Hematopoietic multipotent progenitor cell treated with erythropoietin and hydrocortisone succinate and interleukin-3 and kit ligand, for 17 days (in vitro differentiated cells): ENCODE results near the gene GLB1L.

Experiments
- DNase-seq: peaks from one replicate; pipeline ENCODE4 v3.0.0-alpha.2; 2015; ENCODE audit warnings: low spot score

The GLB1L gene

GRCh38 chr2:219221957-219222518, 23.2 kb downstream of the GLB1L start:
- DNase-seq = no peak

- peak; percentile 43 for DNase-seq
These were observed 24.4 kb downstream of the GLB1L start for GRCh38 chr2:219220652-219221402.

GRCh38 chr2:219219784-219220532, 25.3 kb downstream of the GLB1L start:
- no peak for DNase-seq

GRCh38 chr2:219218732-219219701, 26.2 kb downstream of the GLB1L start, which contains the start of gene ABCB6:
TSS of gene ABCB6 (minus strand) at chr2:219218958. CDS start at chr2:219218673, 285 bp downstream.
- peak; percentile 96 for DNase-seq

- no peak for DNase-seq
These were observed 27.0 kb downstream of the GLB1L start for GRCh38 chr2:219218217-219218731.

- DNase-seq = peak; percentile 57
These were observed 28.7 kb downstream of the GLB1L start for GRCh38 chr2:219216535-219216915.

GRCh38 chr2:219215871-219216534, 29.2 kb downstream of the GLB1L start:
- peak; percentile 52 for DNase-seq

GRCh38 chr2:219214786-219215185, 30.5 kb downstream of the GLB1L start:
- no peak for DNase-seq

- DNase-seq = no peak
These were observed 31.1 kb downstream of the GLB1L start for GRCh38 chr2:219214141-219214540.

- DNase-seq = no peak
These were observed 31.7 kb downstream of the GLB1L start for GRCh38 chr2:219213486-219214071.

GRCh38 chr2:219213026-219213415, 32.2 kb downstream of the GLB1L start:
- no peak for DNase-seq

- peak; percentile 7 for DNase-seq
These were observed 34.3 kb downstream of the GLB1L start for GRCh38 chr2:219210886-219211362.

GRCh38 chr2:219210196-219210885, 34.9 kb downstream of the GLB1L start:
- peak; percentile 5 for DNase-seq

- DNase-seq = peak; percentile 9
These were observed 35.7 kb downstream of the GLB1L start for GRCh38 chr2:219209236-219210195.

GRCh38 chr2:219207884-219208740, 37.1 kb downstream of the GLB1L start:
- peak; percentile 46 for DNase-seq

GRCh38 chr2:219207134-219207883, 37.9 kb downstream of the GLB1L start:
- no peak for DNase-seq
